HEK293 (cell line): ENCODE data around the gene CAMKV.

Source experiments
- CTCF ChIA-PET: fragments of 350-600 bp; formaldehyde crosslinking; extraction: SDS; loops from one replicate; lab custom pipeline; 2021; ENCODE audit warnings: antibody characterized with exemption; lab: Yijun Ruan, JAX
- POLR2A ChIA-PET: fragments of 300-600 bp; formaldehyde crosslinking; extraction: SDS; loops from one replicate; lab custom pipeline; 2020; ENCODE audit warnings: antibody characterized with exemption, inconsistent platforms; lab: Yijun Ruan, JAX
- H3K27ac ChIP-seq: fragments of 200-500 bp; sonication (Bioruptor generic); 2 replicates; pipeline ENCODE4 v1.5.1; 2014; ENCODE audit warnings: low read depth, low read length, control low read depth, inconsistent platforms; ENCODE audit errors: extremely low read depth
- H3K36me3 ChIP-seq, 2 experiments: fragments of 200-500 bp in 1 of 2; sonication (Bioruptor generic) in 1 of 2; 1 replicate in 1 of 2; 2 replicates in 1 of 2; pipeline ENCODE4 v1.5.1; 2014 to 2017; ENCODE audit warnings: inconsistent platforms in 2 of 2, low read length in 2 of 2; ENCODE audit not compliant: control insufficient read depth in 2 of 2, insufficient read depth in 1 of 2
- H3K4me1 ChIP-seq: fragments of 200-500 bp; sonication (Bioruptor generic); 2 replicates; pipeline ENCODE4 v1.5.1; 2014; ENCODE audit warnings: mild to moderate bottlenecking, low read length, inconsistent platforms; ENCODE audit not compliant: control insufficient read depth, insufficient read depth
- H3K4me3 ChIP-seq: 2 replicates; pipeline ENCODE4 v1.5.1; 2011; ENCODE audit warnings: low read depth, mild to moderate bottlenecking, control low read depth, low read length, moderate library complexity
- H3K9me3 ChIP-seq: fragments of 200-500 bp; sonication (Bioruptor generic); 2 replicates; pipeline ENCODE4 v1.5.1; 2014; ENCODE audit warnings: low read depth, low read length, inconsistent platforms; ENCODE audit not compliant: control insufficient read depth, insufficient read depth
- GLIS1 ChIP-seq: fragments of 450-650 bp; formaldehyde crosslinking; IDR thresholded peaks from 2 replicates; pipeline ENCODE4 v1.5.1; 2016; ENCODE audit warnings: missing biosample characterization, missing genetic modification characterization
- KLF8 ChIP-seq: fragments of 450-650 bp; formaldehyde crosslinking; IDR thresholded peaks from 2 replicates; pipeline ENCODE4 v1.5.1; 2016; ENCODE audit warnings: missing biosample characterization, missing genetic modification characterization
- REST ChIP-seq: fragments of 450-650 bp; formaldehyde crosslinking; IDR thresholded peaks from 2 replicates; pipeline ENCODE4 v1.5.1; 2016; ENCODE audit warnings: missing biosample characterization, missing genetic modification characterization
- TRIM28 ChIP-seq: IDR thresholded peaks from 2 replicates; pipeline ENCODE4 v1.6.1; 2011; ENCODE audit warnings: low read length, control low read depth, borderline replicate concordance
- ZBTB44 ChIP-seq: fragments of 450-650 bp; IDR thresholded peaks from 2 replicates; pipeline ENCODE4 v1.5.1; 2018; ENCODE audit warnings: missing biosample characterization, mild to moderate bottlenecking, missing genetic modification characterization
- ZBTB8A ChIP-seq: fragments of 450-650 bp; formaldehyde crosslinking; IDR thresholded peaks from 2 replicates; pipeline ENCODE4 v1.5.1; 2016; ENCODE audit warnings: missing biosample characterization, missing genetic modification characterization
- ZFHX2 ChIP-seq: fragments of 450-650 bp; formaldehyde crosslinking; conservative IDR thresholded peaks from 2 replicates; pipeline ENCODE4 v1.5.1; 2016; ENCODE audit warnings: missing biosample characterization, missing genetic modification characterization
- ZNF112 ChIP-seq: fragments of 450-650 bp; formaldehyde crosslinking; IDR thresholded peaks from 2 replicates; pipeline ENCODE4 v1.5.0; 2017; ENCODE audit warnings: missing biosample characterization, missing genetic modification characterization
- ZNF114 ChIP-seq: fragments of 450-650 bp; formaldehyde crosslinking; IDR thresholded peaks from 2 replicates; pipeline ENCODE4 v1.5.0; 2017; ENCODE audit warnings: missing biosample characterization, missing genetic modification characterization
- ZNF132 ChIP-seq: fragments of 450-650 bp; formaldehyde crosslinking; IDR thresholded peaks from 2 replicates; pipeline ENCODE4 v1.5.1; 2017; ENCODE audit warnings: missing biosample characterization, missing genetic modification characterization, borderline replicate concordance
- ZNF138 ChIP-seq: fragments of 450-650 bp; formaldehyde crosslinking; IDR thresholded peaks from 2 replicates; pipeline ENCODE4 v1.5.1; 2016; ENCODE audit warnings: missing biosample characterization, missing genetic modification characterization, borderline replicate concordance
- ZNF140 ChIP-seq: fragments of 450-650 bp; formaldehyde crosslinking; IDR thresholded peaks from 2 replicates; pipeline ENCODE4 v1.5.1; 2016; ENCODE audit warnings: missing biosample characterization, missing genetic modification characterization
- ZNF16 ChIP-seq: fragments of 450-650 bp; formaldehyde crosslinking; IDR thresholded peaks from 2 replicates; pipeline ENCODE4 v1.5.1; 2016; ENCODE audit warnings: low read depth, missing biosample characterization, missing genetic modification characterization
- ZNF184 ChIP-seq: fragments of 450-650 bp; IDR thresholded peaks from 2 replicates; pipeline ENCODE4 v1.5.1; 2018; ENCODE audit warnings: missing biosample characterization, mild to moderate bottlenecking, missing genetic modification characterization
- ZNF302 ChIP-seq: fragments of 450-650 bp; formaldehyde crosslinking; IDR thresholded peaks from 2 replicates; pipeline ENCODE4 v1.5.1; 2016; ENCODE audit warnings: missing biosample characterization, missing genetic modification characterization, low read depth
- ZNF362 ChIP-seq: fragments of 450-650 bp; formaldehyde crosslinking; IDR thresholded peaks from 2 replicates; pipeline ENCODE4 v1.5.1; 2016; ENCODE audit warnings: missing biosample characterization, missing genetic modification characterization
- ZNF473 ChIP-seq: fragments of 450-650 bp; formaldehyde crosslinking; IDR thresholded peaks from 2 replicates; pipeline ENCODE4 v1.5.1; 2017; ENCODE audit warnings: missing biosample characterization, missing genetic modification characterization
- ZNF48 ChIP-seq: fragments of 450-650 bp; formaldehyde crosslinking; IDR thresholded peaks from 2 replicates; pipeline ENCODE4 v1.5.1; 2016; ENCODE audit warnings: missing biosample characterization, missing genetic modification characterization
- ZNF558 ChIP-seq: fragments of 450-650 bp; formaldehyde crosslinking; IDR thresholded peaks from 2 replicates; pipeline ENCODE4 v1.5.1; 2016; ENCODE audit warnings: missing biosample characterization, missing genetic modification characterization
- ZNF585B ChIP-seq: fragments of 450-650 bp; formaldehyde crosslinking; IDR thresholded peaks from 2 replicates; pipeline ENCODE4 v1.5.1; 2016; ENCODE audit warnings: missing biosample characterization, missing genetic modification characterization
- ZNF623 ChIP-seq: fragments of 450-650 bp; formaldehyde crosslinking; IDR thresholded peaks from 2 replicates; pipeline ENCODE4 v1.5.1; 2016; ENCODE audit warnings: missing biosample characterization, missing genetic modification characterization
- ZNF626 ChIP-seq: fragments of 450-650 bp; sonication (Bioruptor Pico); formaldehyde crosslinking; IDR thresholded peaks from 2 replicates; pipeline ENCODE4 v1.5.1; 2018; ENCODE audit warnings: missing biosample characterization, missing genetic modification characterization, inconsistent platforms
- ZNF664 ChIP-seq: fragments of 450-650 bp; formaldehyde crosslinking; IDR thresholded peaks from 2 replicates; pipeline ENCODE4 v1.5.1; 2016; ENCODE audit warnings: missing biosample characterization, missing genetic modification characterization
- ZNF670 ChIP-seq: fragments of 450-650 bp; formaldehyde crosslinking; IDR thresholded peaks from 2 replicates; pipeline ENCODE4 v1.5.1; 2016; ENCODE audit warnings: missing biosample characterization, missing genetic modification characterization, low read depth
- ZNF692 ChIP-seq: fragments of 450-650 bp; formaldehyde crosslinking; IDR thresholded peaks from 2 replicates; pipeline ENCODE4 v1.5.1; 2016; ENCODE audit warnings: missing biosample characterization, missing genetic modification characterization
- ZNF701 ChIP-seq: fragments of 450-650 bp; formaldehyde crosslinking; IDR thresholded peaks from 2 replicates; pipeline ENCODE4 v1.5.1; 2016; ENCODE audit warnings: missing biosample characterization, missing genetic modification characterization
- ZSCAN23 ChIP-seq: fragments of 450-650 bp; formaldehyde crosslinking; IDR thresholded peaks from 2 replicates; pipeline ENCODE4 v1.5.1; 2016; ENCODE audit warnings: missing biosample characterization, missing genetic modification characterization
- ZSCAN5A ChIP-seq: fragments of 450-650 bp; formaldehyde crosslinking; IDR thresholded peaks from 2 replicates; pipeline ENCODE4 v1.5.1; 2016; ENCODE audit warnings: missing biosample characterization, missing genetic modification characterization

Gene CAMKV

GRCh38 chr3:49879721-49880120, 10.0 kb upstream of the CAMKV start:
- POLR2A ChIA-PET: no interaction called here
- CTCF ChIA-PET: no interaction called here

GRCh38 chr3:49878686-49879085, 9.0 kb upstream of the CAMKV start:
- Histone ChIP-seq H3K4me3 (no peak overlapping the region), H3K9me3 (no peaks in the 10 kb centered on the region), H3K27ac (no peak overlapping the region), H3K4me1 (no peaks in the 10 kb centered on the region), H3K36me3 (no peaks in the 10 kb centered on the region)
- CTCF ChIA-PET: interaction anchor here (0.6 kb wide), 1 partner anchor 335 kb away, joined by 3 read pairs; no protein-coding TSS in a partner anchor
- TF ChIP-seq ZBTB8A (tag by site-specific recombination) (no peak), ZNF473 (tag by site-specific recombination) (no peak), REST (tag by site-specific recombination) (no peak), ZNF692 (tag by site-specific recombination) (no peak), ZNF16 (tag by site-specific recombination) (no peak), ZNF184 (tag by site-specific recombination) (no peak), KLF8 (no peak), ZNF362 (tag by site-specific recombination) (no peak), ZBTB44 (tag by site-specific recombination) (no peak), TRIM28 (no peak), ZNF112 (tag by site-specific recombination) (no peak), ZNF48 (tag by site-specific recombination) (no peak), ZNF138 (tag by site-specific recombination) (no peak), ZNF664 (no peak), ZNF585B (tag by site-specific recombination) (no peak)
- POLR2A ChIA-PET: interaction anchor here (0.6 kb wide), 2 partner anchors 92 to 292 kb away, joined by 5 to 12 read pairs; no protein-coding TSS in a partner anchor

More at GRCh38 chr3:49879721-49880120, 10.0 kb upstream of the CAMKV start:
- H3K4me1 ChIP-seq: no peaks in the 10 kb centered on the region
- TF ChIP-seq ZNF48 (tag by site-specific recombination): no peak
- TF ChIP-seq ZNF670 (tag by site-specific recombination): no peak
- no peak for TF ChIP-seq ZNF132 (tag by site-specific recombination)
- TF ChIP-seq ZNF140 (tag by site-specific recombination): no peak
- no peak for TF ChIP-seq ZSCAN23
- TF ChIP-seq GLIS1: no peak
- TF ChIP-seq ZNF701 (tag by site-specific recombination): no peak
- TF ChIP-seq ZNF626 (tag by site-specific recombination): no peak
- TF ChIP-seq ZNF302 (tag by site-specific recombination): no peak
- no peak for TF ChIP-seq ZSCAN5A (tag by site-specific recombination)
- TF ChIP-seq ZNF114: no peak
- TF ChIP-seq ZNF623 (tag by site-specific recombination): no peak
- TF ChIP-seq ZNF558 (tag by site-specific recombination): no peak
- no peak for TF ChIP-seq ZFHX2 (tag by site-specific recombination)
- H3K27ac ChIP-seq: no peak overlapping the region
- no peaks in the 10 kb centered on the region for H3K9me3 ChIP-seq
- H3K4me3 ChIP-seq: no peak overlapping the region
- no peaks in the 10 kb centered on the region for H3K36me3 ChIP-seq
